NB4 (cell line): ENCODE results near the gene SYT8.

Experiments used
- DNase-seq: peaks from one replicate; pipeline ENCODE4 v3.0.0; 2010; ENCODE audit warnings: low read depth
- H3K4me3 ChIP-seq: one replicate; pipeline ENCODE4 v1.5.1; 2011; ENCODE audit warnings: mild to moderate bottlenecking, low read depth, low read length, moderate library complexity
- CTCF ChIP-seq: IDR thresholded peaks from one replicate; pipeline ENCODE4 v1.5.1; 2012; ENCODE audit warnings: low read depth, low read length
- MAX ChIP-seq: IDR thresholded peaks from 2 replicates; pipeline ENCODE4 v1.6.1; 2011; ENCODE audit warnings: low read depth, low read length
- MYC ChIP-seq: IDR thresholded peaks from 2 replicates; pipeline ENCODE4 v1.6.1; 2011; ENCODE audit warnings: low read depth, low read length
- POLR2A ChIP-seq: IDR thresholded peaks from 2 replicates; pipeline ENCODE4 v1.6.1; 2011; ENCODE audit warnings: mild to moderate bottlenecking; ENCODE audit not compliant: insufficient read length; ENCODE audit errors: extremely low read depth

SYT8 gene

GRCh38 chr11:1845561-1846452 is 11.0 kb downstream of the SYT8 start:
- TF ChIP-seq CTCF (no peak), MYC (no peak), MAX (no peak), POLR2A (no peak)
- H3K4me3 ChIP-seq = no peak overlapping the region
- no peak for DNase-seq

- no peak overlapping the region for H3K4me3 ChIP-seq
- no peak for TF ChIP-seq MAX
- no peak for TF ChIP-seq POLR2A
- no peak for TF ChIP-seq CTCF
- TF ChIP-seq MYC = no peak
- DNase-seq = no peak
Observed at GRCh38 chr11:1846453-1846932, 11.7 kb downstream of the SYT8 start.

GRCh38 chr11:1847006-1847735 is 12.4 kb downstream of the SYT8 start:
- no peak overlapping the region for H3K4me3 ChIP-seq
- TF ChIP-seq MYC (no peak), POLR2A (no peak), MAX (no peak), CTCF (no peak)
- no peak for DNase-seq

GRCh38 chr11:1847926-1848639 is 13.3 kb downstream of the SYT8 start:
- DNase-seq = no peak
- no peak for TF ChIP-seq CTCF
- H3K4me3 ChIP-seq = no peak overlapping the region

GRCh38 chr11:1848640-1849430 is 14.0 kb downstream of the SYT8 start:
- TF ChIP-seq CTCF (no peak), MYC (no peak)
- DNase-seq = no peak

More at GRCh38 chr11:1848640-1849430, 14.0 kb downstream of the SYT8 start:
- no peak overlapping the region for H3K4me3 ChIP-seq
